ENCODE results near the gene EIPR1. TPM values are rescaled to one million over a fixed set of nuclear protein-coding genes. Genes with fewer than 3 reads are reported as not detected.

The EIPR1 gene
- total and polyA plus RNA-seq, 2 donors (not counting 3 experiments of a cell fraction or from before 2014, with no cell fraction given) = 30.8 to 57.3 TPM

DNA sequence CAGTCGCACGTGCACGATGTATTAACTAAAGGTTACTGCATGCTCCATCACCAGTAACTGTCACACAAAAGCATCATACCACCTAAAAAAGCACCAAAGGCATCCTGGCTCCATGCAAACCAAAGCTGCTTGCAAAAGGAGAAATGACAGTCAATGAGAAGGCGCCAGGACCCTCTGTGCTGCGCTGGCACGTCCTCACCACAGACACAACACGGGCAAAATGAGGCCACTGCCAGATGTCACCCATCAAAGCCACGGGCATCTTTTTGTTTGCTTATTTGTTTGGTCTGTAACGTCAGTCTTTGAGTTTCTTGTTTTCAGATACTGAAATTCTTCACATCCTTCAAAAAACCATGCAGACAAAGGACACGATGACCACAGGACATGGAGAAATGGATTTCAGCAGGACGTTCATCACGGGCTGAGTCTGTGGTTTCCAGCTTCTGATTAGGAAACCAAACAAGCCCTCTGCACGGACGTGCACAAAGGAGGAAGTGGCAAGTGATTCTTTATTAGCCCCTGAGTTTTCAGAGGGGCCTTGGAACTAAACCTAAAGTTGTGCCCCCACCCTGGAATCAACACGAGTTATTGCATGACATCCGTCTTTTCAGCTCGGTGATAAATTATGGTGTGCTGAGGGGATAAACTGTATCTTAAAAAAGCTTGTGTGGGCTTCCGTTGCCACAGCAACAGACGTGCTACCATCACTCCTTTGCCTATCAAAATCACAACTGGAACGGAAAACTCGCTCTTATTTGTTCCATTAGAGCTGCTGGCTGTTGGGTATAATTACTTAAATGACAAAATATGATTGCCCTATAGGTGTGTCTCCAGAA lies 181.8 kb downstream of the EIPR1 start:
- CTCF ChIA-PET = interaction anchor here (1.0 kb wide), 1 partner anchor 11 kb away, joined by 3 read pairs; no protein-coding TSS in a partner anchor
- FAIRE-seq (no peak), DNase-seq (ENCODE audit: low read depth, low spot score) (no peak)
- Histone ChIP-seq H3K79me2 (ENCODE audit: control insufficient read depth, insufficient read depth, low read length) (no peaks in the 10 kb centered on the region), H3K4me3 (replicated peaks in 1 of 3; ENCODE audit: insufficient read depth in 1 of 3, low read depth in 1 of 3, low read length in 3 of 3) (no peak overlapping the region), H3K27me3 (ENCODE audit: control insufficient read depth in 2 of 2, insufficient read depth in 2 of 2, low read length in 2 of 2) (no peaks in the 10 kb centered on the region), H3K9ac (replicated peaks; ENCODE audit: extremely low read depth, insufficient read depth, low read length) (no peak overlapping the region), H4K20me1 (replicated peaks; ENCODE audit: control insufficient read depth, extremely low read depth, insufficient read depth, low read length) (no peaks in the 10 kb centered on the region), H3K27ac (ENCODE audit: insufficient read depth, low read depth, low read length) (no peak overlapping the region), H3K36me3 (ENCODE audit: control insufficient read depth in 2 of 2, extremely low read depth in 1 of 2, insufficient read depth in 2 of 2, low read length in 2 of 2) (peaks cover 0 to 2% of the 10 kb centered on the region in 2 experiments), H3K4me1 (ENCODE audit: control insufficient read depth, extremely low read depth, insufficient read depth, low read length) (no peaks in the 10 kb centered on the region), H3K4me2 (ENCODE audit: insufficient read depth, low read length) (no peak overlapping the region), H3K9me3 (replicated peaks; ENCODE audit: control insufficient read depth, insufficient read depth, low read length) (no peaks in the 10 kb centered on the region), H3K9me1 (replicated peaks; ENCODE audit: control insufficient read depth, extremely low read depth, insufficient read depth, low read length) (no peaks in the 10 kb centered on the region), H2AFZ (ENCODE audit: low read depth, low read length) (no peak overlapping the region)
- BruUV-seq (replicated peaks) = no TSS peak
- POLR2A ChIA-PET = no interaction called here
- TF ChIP-seq POLR2AphosphoS5 (IDR thresholded peaks at IDR 0.05; ENCODE audit: insufficient read depth, low read depth, low read length) (no peak), EZH2 (IDR thresholded peaks at IDR 0.05; ENCODE audit: borderline replicate concordance, low read depth, low read length, severe bottlenecking) (no peak), JUN (IDR thresholded peaks at IDR 0.05; ENCODE audit: borderline replicate concordance, insufficient read depth, insufficient read length, low read depth) (no peak), POLR2A (IDR thresholded peaks at IDR 0.05; ENCODE audit: low read depth, low read length) (no peak), GATA2 (IDR thresholded peaks at IDR 0.05; ENCODE audit: insufficient read depth, insufficient read length, low read depth, low read length) (no peak)
- TF ChIP-seq, protein P1, sequence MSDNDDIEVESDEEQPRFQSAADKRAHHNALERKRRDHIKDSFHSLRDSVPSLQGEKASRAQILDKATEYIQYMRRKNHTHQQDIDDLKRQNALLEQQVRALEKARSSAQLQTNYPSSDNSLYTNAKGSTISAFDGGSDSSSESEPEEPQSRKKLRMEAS (IDR thresholded peaks at IDR 0.05; ENCODE audit: insufficient read depth, insufficient read length) = no peak
- intact Hi-C loops (cut with micrococcal nuclease) (no loop called here), dilution Hi-C loops (cut with MboI; ENCODE audit: extremely low pct_ligation_motif_present, low sequenced_read_pairs) (no loop called here)

DNA sequence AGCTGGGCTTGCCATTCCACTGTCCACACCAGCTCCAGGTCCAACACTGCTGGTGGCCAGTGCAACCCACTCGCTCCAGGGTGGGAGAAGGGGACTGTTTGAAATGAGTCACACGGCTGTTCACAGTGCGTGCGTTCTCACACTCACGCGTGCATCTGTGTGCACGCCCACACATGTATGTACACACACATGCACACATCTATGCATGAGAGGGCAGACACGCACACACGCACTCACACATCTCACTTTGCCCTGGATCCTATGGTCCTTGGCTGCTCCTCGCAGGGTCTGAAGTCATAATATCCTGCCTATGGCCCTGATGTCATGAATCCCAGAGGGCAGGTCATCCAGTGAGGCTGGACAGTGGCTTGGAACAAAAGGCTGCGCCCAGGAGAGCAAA lies 182.8 kb downstream of the EIPR1 start:
- CTCF ChIA-PET = no interaction called here
- Histone ChIP-seq H3K36me3 (ENCODE audit: control insufficient read depth in 2 of 2, extremely low read depth in 1 of 2, insufficient read depth in 2 of 2, low read length in 2 of 2) (peaks cover 0 to 2% of the 10 kb centered on the region in 2 experiments), H3K27ac (ENCODE audit: insufficient read depth, low read depth, low read length) (no peak overlapping the region), H3K4me3 (replicated peaks in 1 of 3; ENCODE audit: insufficient read depth in 1 of 3, low read depth in 1 of 3, low read length in 3 of 3) (no peak overlapping the region), H3K27me3 (ENCODE audit: control insufficient read depth in 2 of 2, insufficient read depth in 2 of 2, low read length in 2 of 2) (no peaks in the 10 kb centered on the region), H3K79me2 (ENCODE audit: control insufficient read depth, insufficient read depth, low read length) (no peaks in the 10 kb centered on the region), H3K9ac (replicated peaks; ENCODE audit: extremely low read depth, insufficient read depth, low read length) (no peak overlapping the region), H3K9me1 (replicated peaks; ENCODE audit: control insufficient read depth, extremely low read depth, insufficient read depth, low read length) (no peaks in the 10 kb centered on the region), H3K9me3 (replicated peaks; ENCODE audit: control insufficient read depth, insufficient read depth, low read length) (no peaks in the 10 kb centered on the region), H2AFZ (ENCODE audit: low read depth, low read length) (no peak overlapping the region), H4K20me1 (replicated peaks; ENCODE audit: control insufficient read depth, extremely low read depth, insufficient read depth, low read length) (no peaks in the 10 kb centered on the region), H3K4me2 (ENCODE audit: insufficient read depth, low read length) (no peak overlapping the region), H3K4me1 (ENCODE audit: control insufficient read depth, extremely low read depth, insufficient read depth, low read length) (no peaks in the 10 kb centered on the region)
- no peak for FAIRE-seq
- intact Hi-C loops (cut with micrococcal nuclease) (no loop called here), dilution Hi-C loops (cut with MboI; ENCODE audit: extremely low pct_ligation_motif_present, low sequenced_read_pairs) (no loop called here)
- no peak for TF ChIP-seq EZH2 (IDR thresholded peaks at IDR 0.05; ENCODE audit: borderline replicate concordance, low read depth, low read length, severe bottlenecking)
- no peak for TF ChIP-seq JUN (IDR thresholded peaks at IDR 0.05; ENCODE audit: borderline replicate concordance, insufficient read depth, insufficient read length, low read depth)
- no peak for TF ChIP-seq FOS (IDR thresholded peaks at IDR 0.05; ENCODE audit: borderline replicate concordance, insufficient read depth, low read length)
- TF ChIP-seq, protein P2, sequence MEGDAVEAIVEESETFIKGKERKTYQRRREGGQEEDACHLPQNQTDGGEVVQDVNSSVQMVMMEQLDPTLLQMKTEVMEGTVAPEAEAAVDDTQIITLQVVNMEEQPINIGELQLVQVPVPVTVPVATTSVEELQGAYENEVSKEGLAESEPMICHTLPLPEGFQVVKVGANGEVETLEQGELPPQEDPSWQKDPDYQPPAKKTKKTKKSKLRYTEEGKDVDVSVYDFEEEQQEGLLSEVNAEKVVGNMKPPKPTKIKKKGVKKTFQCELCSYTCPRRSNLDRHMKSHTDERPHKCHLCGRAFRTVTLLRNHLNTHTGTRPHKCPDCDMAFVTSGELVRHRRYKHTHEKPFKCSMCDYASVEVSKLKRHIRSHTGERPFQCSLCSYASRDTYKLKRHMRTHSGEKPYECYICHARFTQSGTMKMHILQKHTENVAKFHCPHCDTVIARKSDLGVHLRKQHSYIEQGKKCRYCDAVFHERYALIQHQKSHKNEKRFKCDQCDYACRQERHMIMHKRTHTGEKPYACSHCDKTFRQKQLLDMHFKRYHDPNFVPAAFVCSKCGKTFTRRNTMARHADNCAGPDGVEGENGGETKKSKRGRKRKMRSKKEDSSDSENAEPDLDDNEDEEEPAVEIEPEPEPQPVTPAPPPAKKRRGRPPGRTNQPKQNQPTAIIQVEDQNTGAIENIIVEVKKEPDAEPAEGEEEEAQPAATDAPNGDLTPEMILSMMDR (IDR thresholded peaks at IDR 0.05; ENCODE audit: extremely low read depth in 1 of 2, insufficient read depth in 1 of 2, low read depth in 1 of 2, low read length in 2 of 2) = no peak
- TF ChIP-seq, protein P1 (IDR thresholded peaks at IDR 0.05; ENCODE audit: insufficient read depth, insufficient read length) = no peak
- TF ChIP-seq GATA2 (IDR thresholded peaks at IDR 0.05; ENCODE audit: insufficient read depth, insufficient read length, low read depth, low read length) = no peak
- TF ChIP-seq POLR2A (IDR thresholded peaks at IDR 0.05; ENCODE audit: low read depth, low read length) = no peak
- no peak for TF ChIP-seq MYC (IDR thresholded peaks at IDR 0.05; ENCODE audit: low read depth, low read length)
- no peak for TF ChIP-seq POLR2AphosphoS5 (IDR thresholded peaks at IDR 0.05; ENCODE audit: insufficient read depth, low read depth, low read length)
- POLR2A ChIA-PET = no interaction called here
- no TSS peak for BruUV-seq (replicated peaks)
- DNase-seq (ENCODE audit: low read depth, low spot score) = no peak
